ENCODE data around the gene TSPAN31.

GRCh38 chr12:57707250-57707649 lies 37.6 kb upstream of the TSPAN31 start:
- TF ChIP-seq, protein P1, sequence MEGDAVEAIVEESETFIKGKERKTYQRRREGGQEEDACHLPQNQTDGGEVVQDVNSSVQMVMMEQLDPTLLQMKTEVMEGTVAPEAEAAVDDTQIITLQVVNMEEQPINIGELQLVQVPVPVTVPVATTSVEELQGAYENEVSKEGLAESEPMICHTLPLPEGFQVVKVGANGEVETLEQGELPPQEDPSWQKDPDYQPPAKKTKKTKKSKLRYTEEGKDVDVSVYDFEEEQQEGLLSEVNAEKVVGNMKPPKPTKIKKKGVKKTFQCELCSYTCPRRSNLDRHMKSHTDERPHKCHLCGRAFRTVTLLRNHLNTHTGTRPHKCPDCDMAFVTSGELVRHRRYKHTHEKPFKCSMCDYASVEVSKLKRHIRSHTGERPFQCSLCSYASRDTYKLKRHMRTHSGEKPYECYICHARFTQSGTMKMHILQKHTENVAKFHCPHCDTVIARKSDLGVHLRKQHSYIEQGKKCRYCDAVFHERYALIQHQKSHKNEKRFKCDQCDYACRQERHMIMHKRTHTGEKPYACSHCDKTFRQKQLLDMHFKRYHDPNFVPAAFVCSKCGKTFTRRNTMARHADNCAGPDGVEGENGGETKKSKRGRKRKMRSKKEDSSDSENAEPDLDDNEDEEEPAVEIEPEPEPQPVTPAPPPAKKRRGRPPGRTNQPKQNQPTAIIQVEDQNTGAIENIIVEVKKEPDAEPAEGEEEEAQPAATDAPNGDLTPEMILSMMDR (IDR thresholded peaks at IDR 0.05), result no peak
- no peak for TF ChIP-seq POLR2AphosphoS5 (IDR thresholded peaks at IDR 0.05; ENCODE audit: insufficient read depth in 1 of 2, low read depth in 1 of 2)
